Suppressor macrophage treated with lipopolysaccharide for 1 hour (primary cell): Measurements from ENCODE around the gene NETO2.
A peak's percentile ranks its signal among the peaks of the same experiment; 100 is the strongest.
"Not testable (repeated sequence)": the region's sequence is repeated elsewhere in the genome, so short reads cannot be mapped to it uniquely, and the experiment has no call there.

Experiments used
- DNase-seq, 3 donors: peaks; one replicate each; pipeline ENCODE4 v3.0.0-alpha.2; 2020 to 2022

Gene NETO2

GRCh38 chr16:47134550-47134949 lies 9.2 kb downstream of the NETO2 start:
- no peak for DNase-seq

GRCh38 chr16:47132308-47132707 lies 11.4 kb downstream of the NETO2 start:
- DNase-seq: no peak

- no peak for DNase-seq
Observed at GRCh38 chr16:47129755-47130435, 13.8 kb downstream of the NETO2 start.

- no peak for DNase-seq
Observed at GRCh38 chr16:47127541-47127940, 16.2 kb downstream of the NETO2 start.

GRCh38 chr16:47125757-47126156 lies 18.0 kb downstream of the NETO2 start:
- DNase-seq: no peak

GRCh38 chr16:47113130-47113529 lies 30.6 kb downstream of the NETO2 start:
- DNase-seq: no peak

GRCh38 chr16:47110939-47111338 lies 32.8 kb downstream of the NETO2 start:
- DNase-seq: no peak

GRCh38 chr16:47109361-47109760 lies 34.4 kb downstream of the NETO2 start:
- peak in 2 of 3 donors; percentile 14 to 20 for DNase-seq

GRCh38 chr16:47102921-47103320 lies 40.8 kb downstream of the NETO2 start:
- not testable (repeated sequence) for DNase-seq

- DNase-seq: not testable (repeated sequence)
Observed at GRCh38 chr16:47097154-47097553, 46.6 kb downstream of the NETO2 start.

- no peak for DNase-seq
Observed at GRCh38 chr16:47096297-47096696, 47.4 kb downstream of the NETO2 start.

GRCh38 chr16:47084198-47084597 lies 59.5 kb downstream of the NETO2 start:
- DNase-seq: no peak

- DNase-seq: no peak
Observed at GRCh38 chr16:47082099-47082865, 61.5 kb downstream of the NETO2 start.

GRCh38 chr16:47081115-47081514 lies 62.6 kb downstream of the NETO2 start:
- DNase-seq: no peak

GRCh38 chr16:47079860-47080259 lies 63.9 kb downstream of the NETO2 start:
- DNase-seq: no peak

GRCh38 chr16:47073223-47074155 lies 70.3 kb downstream of the NETO2 start:
- peak in 1 of 3 donors; percentile 5 for DNase-seq

GRCh38 chr16:47072158-47072557 lies 71.6 kb downstream of the NETO2 start:
- DNase-seq: no peak

GRCh38 chr16:47069841-47070584 lies 73.7 kb downstream of the NETO2 start:
- DNase-seq: no peak

- DNase-seq: no peak
Observed at GRCh38 chr16:47069313-47069712, 74.4 kb downstream of the NETO2 start.

- DNase-seq: no peak
Observed at GRCh38 chr16:47067203-47067602, 76.5 kb downstream of the NETO2 start.

GRCh38 chr16:47065766-47066688 lies 77.7 kb downstream of the NETO2 start:
- DNase-seq: no peak
